Stimulated activated CD4-positive, alpha-beta T cell treated with anti-CD3 and anti-CD28 coated beads, Interleukin-15, amount 100 ng/mL, for 48 hours (primary cell): ENCODE results near the gene PRMT2.
"Not testable (repeated sequence)": the region's sequence is repeated elsewhere in the genome, so short reads cannot be mapped to it uniquely, and the experiment has no call there.

Experiments used
- DNase-seq, 2 donors: peaks; one replicate each; pipeline ENCODE4 v3.0.0-alpha.2; 2020; ENCODE audit warnings: low read depth in 2 of 2

Gene PRMT2

GRCh38 chr21:46668904-46669303 lies 33.4 kb downstream of the PRMT2 start:
- not testable (repeated sequence) for DNase-seq

- no peak for DNase-seq
Measured at GRCh38 chr21:46674430-46675007, 39.0 kb downstream of the PRMT2 start.

DNA sequence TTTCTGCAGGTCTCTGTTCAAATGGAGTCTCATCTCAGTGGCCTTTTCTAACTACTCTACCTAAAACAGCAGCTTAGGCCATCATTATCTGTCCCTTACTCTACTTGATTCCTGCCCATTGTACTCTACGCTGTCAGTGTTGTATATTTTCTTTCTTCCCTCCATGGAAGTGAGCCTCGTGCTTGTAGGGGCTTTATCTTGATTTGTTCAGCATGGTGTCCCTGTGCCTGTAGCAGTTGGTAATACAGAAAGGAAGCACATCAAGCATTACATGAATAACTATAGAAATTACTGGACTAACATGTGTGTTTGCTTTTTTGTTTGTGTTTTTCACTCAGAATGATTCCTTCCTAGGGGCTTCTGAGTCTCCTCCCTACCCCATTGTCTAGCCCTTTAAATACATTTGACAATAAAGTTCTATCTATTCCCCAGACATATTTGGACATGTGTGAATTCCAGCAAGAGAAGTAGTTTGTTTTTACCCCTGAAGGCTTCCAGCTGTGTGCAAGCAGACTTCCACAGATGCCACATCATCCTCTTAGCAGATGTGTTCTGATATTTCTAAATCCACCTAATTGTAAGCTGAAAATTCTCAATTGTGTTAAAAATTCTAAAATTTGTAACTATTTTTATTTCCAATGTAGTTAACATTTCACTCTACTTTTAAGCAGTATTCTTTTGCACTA lies 40.3 kb downstream of the PRMT2 start:
- no peak for DNase-seq

DNA sequence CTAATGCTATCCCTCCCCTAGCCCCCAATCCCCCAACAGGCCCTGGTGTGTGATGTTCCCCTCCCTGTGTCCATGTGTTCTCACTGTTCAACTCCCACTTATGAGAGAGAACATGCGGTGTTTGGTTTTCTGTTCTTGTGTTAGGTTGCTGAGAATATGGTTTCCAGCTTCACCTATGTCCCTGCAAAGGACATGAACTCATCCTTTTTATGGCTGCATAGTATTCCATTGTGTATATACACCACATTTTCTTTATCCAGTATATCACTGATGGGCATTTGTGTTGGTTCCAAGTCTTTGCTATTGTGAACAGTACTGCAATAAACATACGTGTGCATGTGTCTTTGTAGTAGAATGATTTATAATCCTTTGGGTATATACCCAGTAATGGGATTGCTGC lies 41.1 kb downstream of the PRMT2 start:
- not testable (repeated sequence) for DNase-seq

GRCh38 chr21:46681593-46681992 lies 46.1 kb downstream of the PRMT2 start:
- DNase-seq: not testable (repeated sequence)

DNA sequence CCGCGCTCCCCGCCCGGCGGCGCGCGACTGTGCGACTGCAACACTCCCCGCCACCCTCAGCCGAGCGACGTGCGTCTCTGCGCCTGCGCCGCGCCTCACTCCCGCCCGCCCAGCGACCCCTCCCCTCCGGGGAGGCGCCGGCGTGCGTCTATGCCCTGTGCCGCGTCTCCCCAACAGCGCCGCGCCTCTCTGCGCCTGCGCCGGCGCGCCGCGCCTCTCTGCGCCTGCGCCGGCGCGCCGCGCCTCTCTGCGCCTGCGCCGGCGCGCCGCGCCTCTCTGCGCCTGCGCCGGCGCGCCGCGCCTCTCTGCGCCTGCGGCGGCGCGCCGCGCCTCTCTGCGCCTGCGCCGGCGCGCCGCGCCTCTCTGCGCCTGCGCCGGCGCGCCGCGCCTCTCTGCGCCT lies 63.2 kb downstream of the PRMT2 start:
- not testable (repeated sequence) for DNase-seq

DNA sequence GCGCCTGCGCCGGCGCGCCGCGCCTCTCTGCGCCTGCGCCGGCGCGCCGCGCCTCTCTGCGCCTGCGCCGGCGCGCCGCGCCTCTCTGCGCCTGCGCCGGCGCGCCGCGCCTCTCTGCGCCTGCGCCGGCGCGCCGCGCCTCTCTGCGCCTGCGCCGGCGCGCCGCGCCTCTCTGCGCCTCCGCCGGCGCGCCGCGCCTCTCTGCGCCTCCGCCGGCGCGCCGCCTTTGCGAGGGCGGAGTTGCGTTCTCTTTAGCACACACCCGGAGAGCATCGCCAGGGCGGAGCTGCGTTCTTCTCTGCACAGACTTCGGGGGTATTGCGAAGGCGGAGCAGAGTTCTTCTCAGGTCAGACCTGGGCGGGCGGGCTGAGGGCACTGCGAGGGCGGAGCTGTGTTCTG lies 63.6 kb downstream of the PRMT2 start:
- DNase-seq: not testable (repeated sequence)
